K562 (cell line): ENCODE data around the gene PLEKHH3. TPM values are rescaled to one million over a fixed set of nuclear protein-coding genes. Genes with fewer than 3 reads are reported as not detected.

Experiments used
- BCOR ChIP-seq: fragments of 450-650 bp; IDR thresholded peaks from 2 replicates; pipeline ENCODE4 v1.6.1; 2016
- BHLHE40 ChIP-seq: IDR thresholded peaks from 2 replicates; pipeline ENCODE4 v1.6.1; 2011; ENCODE audit warnings: low read length, improper control_type of control experiment
- EP300 ChIP-seq: IDR thresholded peaks from 2 replicates; pipeline ENCODE4 v1.6.1; 2012; ENCODE audit warnings: low read length, improper control_type of control experiment
- FIP1L1 ChIP-seq: fragments of 200-400 bp; formaldehyde crosslinking; IDR thresholded peaks from 2 replicates; pipeline ENCODE4 v1.6.1; 2018; ENCODE audit warnings: mild to moderate bottlenecking, low read depth, low read length; ENCODE audit not compliant: poor library complexity, severe bottlenecking
- FOXJ2 ChIP-seq: fragments of 200-800 bp; sonication (Bioruptor generic); IDR thresholded peaks from 2 replicates; pipeline ENCODE4 v1.6.1; 2016; ENCODE audit warnings: missing genetic modification characterization, missing compliant biosample characterization
- GABPA ChIP-seq: fragments of 200-800 bp; sonication (Bioruptor generic); conservative IDR thresholded peaks from 2 replicates; pipeline ENCODE4 v1.6.1; 2016; ENCODE audit warnings: low read depth, missing genetic modification characterization, missing compliant biosample characterization
- HNRNPK ChIP-seq: fragments of 200-400 bp; formaldehyde crosslinking; IDR thresholded peaks from one replicate; pipeline ENCODE4 v1.6.1; 2018; ENCODE audit warnings: mild to moderate bottlenecking, low read depth, low read length; ENCODE audit not compliant: poor library complexity, severe bottlenecking
- HOXB6 ChIP-seq: fragments of 250-450 bp; sonication (Bioruptor Pico); IDR thresholded peaks from 2 replicates; pipeline ENCODE4 v1.5.1; 2022; ENCODE audit warnings: mild to moderate bottlenecking, borderline replicate concordance
- KDM4B ChIP-seq, 2 experiments: fragments of 450-650 bp in 1 of 2; sonication (generic) in 1 of 2; IDR thresholded peaks; 2 replicates each; pipeline ENCODE4 v1.6.1; 2016 to 2017; ENCODE audit warnings: borderline replicate concordance in 2 of 2, antibody characterized with exemption in 1 of 2, low read depth in 1 of 2, mild to moderate bottlenecking in 1 of 2
- NBN ChIP-seq: fragments of 450-650 bp; IDR thresholded peaks from 2 replicates; pipeline ENCODE4 v1.6.1; 2016; ENCODE audit warnings: low read depth, mild to moderate bottlenecking
- NR2C2 ChIP-seq, 2 experiments: fragments of 200-800 bp in 1 of 2; sonication (Bioruptor generic) in 1 of 2; sonication (generic) in 1 of 2; formaldehyde crosslinking in 1 of 2; IDR thresholded peaks; 2 replicates each; pipeline versions ENCODE4 v1.6.1 to v1.8.0; 2016 to 2022; ENCODE audit warnings: mild to moderate bottlenecking in 1 of 2, missing compliant biosample characterization in 1 of 2, missing genetic modification characterization in 1 of 2, missing genetic modification reagents in 1 of 2
- RAD21 ChIP-seq, 2 experiments: fragments of 250-450 bp in 1 of 2; fragments of 450-650 bp in 1 of 2; sonication (Bioruptor Pico) in 1 of 2; formaldehyde crosslinking in 1 of 2; IDR thresholded peaks in 1 of 2; conservative IDR thresholded peaks in 1 of 2; 2 replicates each; pipeline versions ENCODE4 v1.4.0 to v1.8.0; 2020 to 2022; ENCODE audit warnings: mild to moderate bottlenecking in 2 of 2, moderate library complexity in 1 of 2
- RBM34 ChIP-seq: fragments of 200-400 bp; formaldehyde crosslinking; IDR thresholded peaks from 2 replicates; pipeline ENCODE4 v1.6.1; 2018; ENCODE audit warnings: low read length, borderline replicate concordance; ENCODE audit not compliant: insufficient read depth
- SPI1 ChIP-seq: IDR thresholded peaks from 2 replicates; pipeline ENCODE4 v1.6.1; 2011; ENCODE audit warnings: low read depth, low read length, control low read depth, borderline replicate concordance
- ZC3H4 ChIP-seq: sonication (generic); formaldehyde crosslinking; IDR thresholded peaks from 2 replicates; pipeline ENCODE4 v1.9.0; 2021; ENCODE audit warnings: missing genetic modification reagents, borderline replicate concordance
- ZFX ChIP-seq: sonication (generic); formaldehyde crosslinking; IDR thresholded peaks from 2 replicates; pipeline ENCODE4 v1.8.0; 2022; ENCODE audit warnings: mild to moderate bottlenecking, missing genetic modification reagents, moderate library complexity
- ZNF239 ChIP-seq: fragments of 250-450 bp; sonication (Bioruptor Pico); IDR thresholded peaks from 2 replicates; pipeline ENCODE4 v1.4.0; 2020; ENCODE audit warnings: mild to moderate bottlenecking
- polyA plus RNA-seq, 8 experiments: library from polyadenylated mRNA; depleted of rRNA in 4 of 8; stranded (reverse) in 5 of 8; unstranded in 3 of 8; fragments of >200 nt; fragmentation: Nextera tagmentation in 2 of 8; fragmentation: Illumina TruSeq in 1 of 8; extraction: Ambion mirVana in 2 of 8; extraction: Trizol in 1 of 8; gene quantifications; 2 replicates each; pipeline versions ENCODE4 v1.2.1 to v1.2.3, GENCODE V29; 2011 to 2014; ENCODE audit warnings: inconsistent platforms in 1 of 8, missing spikeins in 1 of 8
- total RNA-seq, 7 experiments: library from RNA; depleted of rRNA in 6 of 7; stranded (reverse); fragments of >200 nt in 6 of 7; fragmentation: Illumina TruSeq in 2 of 7; extraction: Trizol in 2 of 7; gene quantifications; 2 replicates each; pipeline versions ENCODE4 v1.2.1 to v1.2.3, GENCODE V29; 2011 to 2021; ENCODE audit warnings: low replicate concordance in 1 of 7
- TF ChIP-seq, protein P1 (sequence below): fragments of 450-650 bp; IDR thresholded peaks from 2 replicates; pipeline ENCODE4 v1.6.1; 2016; ENCODE audit warnings: low read depth, mild to moderate bottlenecking, moderate library complexity
- TF ChIP-seq, protein P2 (sequence below): fragments of 250-450 bp; sonication (Bioruptor Pico); IDR thresholded peaks from 2 replicates; pipeline ENCODE4 v1.4.0; 2020; ENCODE audit warnings: mild to moderate bottlenecking, moderate library complexity, borderline replicate concordance
- TF ChIP-seq, protein P3 (sequence below), 2 experiments: fragments of 150-350 bp in 1 of 2; IDR thresholded peaks; 2 replicates each; pipeline ENCODE4 v1.6.1; 2012 to 2016; ENCODE audit warnings: low read depth in 2 of 2, low read length in 2 of 2, mild to moderate bottlenecking in 1 of 2, moderate library complexity in 1 of 2

PLEKHH3 gene
- total and polyA plus RNA-seq, 9 of the 15 experiments (the other 6 are each of a cell fraction or from before 2014, with no cell fraction given) = 0.58 to 34.5 (median 5.0) TPM

DNA sequence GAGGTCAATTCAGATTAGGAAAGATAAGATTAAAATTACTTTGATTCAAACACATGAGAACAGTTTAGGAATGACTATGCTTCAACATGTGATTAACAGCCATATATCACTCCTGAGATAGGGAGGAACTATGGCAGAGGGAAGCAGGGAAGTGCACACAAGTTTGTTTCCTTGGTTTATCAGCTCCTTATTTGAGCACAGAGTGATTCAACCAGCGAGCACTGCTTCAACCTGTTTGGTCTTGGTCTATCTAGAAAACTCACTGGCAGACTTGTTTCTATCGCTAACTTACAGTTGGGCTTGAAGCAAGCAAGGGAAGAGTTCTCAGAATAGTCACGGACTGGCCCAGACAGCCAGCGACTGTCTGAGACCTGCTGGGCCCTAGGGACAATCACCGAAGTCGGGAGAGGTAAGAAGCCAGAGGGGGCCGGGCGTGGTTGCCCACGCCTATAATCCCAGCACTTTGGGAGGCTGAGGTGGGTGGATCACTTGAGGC, 43.8 kb downstream of the PLEKHH3 start (continued):
- no peak for TF ChIP-seq FIP1L1
- 0 out of 2 replicates have a peak, but pooled peaks have one; percentile 45 for TF ChIP-seq BHLHE40
- TF ChIP-seq SPI1 = peak; percentile 85; the same call in 1 of the 2 replicates
- no peak for TF ChIP-seq KDM4B (IDR thresholded peaks at IDR 0.05; ENCODE audit: borderline replicate concordance in 2 of 2, low read depth in 1 of 2)
- TF ChIP-seq ZC3H4 (CRISPR knock-in tag) = no peak
- TF ChIP-seq BCOR = peak; percentile 69
- TF ChIP-seq, protein P1, sequence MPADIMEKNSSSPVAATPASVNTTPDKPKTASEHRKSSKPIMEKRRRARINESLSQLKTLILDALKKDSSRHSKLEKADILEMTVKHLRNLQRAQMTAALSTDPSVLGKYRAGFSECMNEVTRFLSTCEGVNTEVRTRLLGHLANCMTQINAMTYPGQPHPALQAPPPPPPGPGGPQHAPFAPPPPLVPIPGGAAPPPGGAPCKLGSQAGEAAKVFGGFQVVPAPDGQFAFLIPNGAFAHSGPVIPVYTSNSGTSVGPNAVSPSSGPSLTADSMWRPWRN = peak; percentile 23; the same call in 1 of the 2 replicates
- TF ChIP-seq RAD21 (CRISPR knock-in tag; conservative IDR thresholded peaks at IDR 0.05 in 1 of 2, IDR thresholded peaks at IDR 0.05 in 1 of 2) = peak in 1 of 2 experiments; percentile 11; a peak in 1 of 4 replicates
- peak; percentile 75; the same call in 1 of the 2 replicates for TF ChIP-seq EP300
- no peak for TF ChIP-seq ZNF239 (CRISPR knock-in tag)
- TF ChIP-seq HOXB6 (CRISPR knock-in tag) = no peak
- TF ChIP-seq, protein P2, sequence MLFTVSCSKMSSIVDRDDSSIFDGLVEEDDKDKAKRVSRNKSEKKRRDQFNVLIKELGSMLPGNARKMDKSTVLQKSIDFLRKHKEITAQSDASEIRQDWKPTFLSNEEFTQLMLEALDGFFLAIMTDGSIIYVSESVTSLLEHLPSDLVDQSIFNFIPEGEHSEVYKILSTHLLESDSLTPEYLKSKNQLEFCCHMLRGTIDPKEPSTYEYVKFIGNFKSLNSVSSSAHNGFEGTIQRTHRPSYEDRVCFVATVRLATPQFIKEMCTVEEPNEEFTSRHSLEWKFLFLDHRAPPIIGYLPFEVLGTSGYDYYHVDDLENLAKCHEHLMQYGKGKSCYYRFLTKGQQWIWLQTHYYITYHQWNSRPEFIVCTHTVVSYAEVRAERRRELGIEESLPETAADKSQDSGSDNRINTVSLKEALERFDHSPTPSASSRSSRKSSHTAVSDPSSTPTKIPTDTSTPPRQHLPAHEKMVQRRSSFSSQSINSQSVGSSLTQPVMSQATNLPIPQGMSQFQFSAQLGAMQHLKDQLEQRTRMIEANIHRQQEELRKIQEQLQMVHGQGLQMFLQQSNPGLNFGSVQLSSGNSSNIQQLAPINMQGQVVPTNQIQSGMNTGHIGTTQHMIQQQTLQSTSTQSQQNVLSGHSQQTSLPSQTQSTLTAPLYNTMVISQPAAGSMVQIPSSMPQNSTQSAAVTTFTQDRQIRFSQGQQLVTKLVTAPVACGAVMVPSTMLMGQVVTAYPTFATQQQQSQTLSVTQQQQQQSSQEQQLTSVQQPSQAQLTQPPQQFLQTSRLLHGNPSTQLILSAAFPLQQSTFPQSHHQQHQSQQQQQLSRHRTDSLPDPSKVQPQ (CRISPR knock-in tag) = no peak
- no peak for TF ChIP-seq HNRNPK
- TF ChIP-seq ZFX (CRISPR knock-in tag) = peak; percentile 48
- no peak for TF ChIP-seq RBM34
- no peak; the same call in 1 of the 2 replicates for TF ChIP-seq FOXJ2 (tag)
- TF ChIP-seq NBN = peak; percentile 60; the same call in 1 of the 2 replicates
- peak; percentile 26; the same call in 1 of the 2 replicates for TF ChIP-seq GABPA
- no peak for TF ChIP-seq NR2C2 (CRISPR knock-in tag; IDR thresholded peaks at IDR 0.05)
- peak; percentile 37; the same call in 1 of the 2 replicates for TF ChIP-seq NR2C2 (tag; IDR thresholded peaks at IDR 0.05)
- TF ChIP-seq, protein P3, sequence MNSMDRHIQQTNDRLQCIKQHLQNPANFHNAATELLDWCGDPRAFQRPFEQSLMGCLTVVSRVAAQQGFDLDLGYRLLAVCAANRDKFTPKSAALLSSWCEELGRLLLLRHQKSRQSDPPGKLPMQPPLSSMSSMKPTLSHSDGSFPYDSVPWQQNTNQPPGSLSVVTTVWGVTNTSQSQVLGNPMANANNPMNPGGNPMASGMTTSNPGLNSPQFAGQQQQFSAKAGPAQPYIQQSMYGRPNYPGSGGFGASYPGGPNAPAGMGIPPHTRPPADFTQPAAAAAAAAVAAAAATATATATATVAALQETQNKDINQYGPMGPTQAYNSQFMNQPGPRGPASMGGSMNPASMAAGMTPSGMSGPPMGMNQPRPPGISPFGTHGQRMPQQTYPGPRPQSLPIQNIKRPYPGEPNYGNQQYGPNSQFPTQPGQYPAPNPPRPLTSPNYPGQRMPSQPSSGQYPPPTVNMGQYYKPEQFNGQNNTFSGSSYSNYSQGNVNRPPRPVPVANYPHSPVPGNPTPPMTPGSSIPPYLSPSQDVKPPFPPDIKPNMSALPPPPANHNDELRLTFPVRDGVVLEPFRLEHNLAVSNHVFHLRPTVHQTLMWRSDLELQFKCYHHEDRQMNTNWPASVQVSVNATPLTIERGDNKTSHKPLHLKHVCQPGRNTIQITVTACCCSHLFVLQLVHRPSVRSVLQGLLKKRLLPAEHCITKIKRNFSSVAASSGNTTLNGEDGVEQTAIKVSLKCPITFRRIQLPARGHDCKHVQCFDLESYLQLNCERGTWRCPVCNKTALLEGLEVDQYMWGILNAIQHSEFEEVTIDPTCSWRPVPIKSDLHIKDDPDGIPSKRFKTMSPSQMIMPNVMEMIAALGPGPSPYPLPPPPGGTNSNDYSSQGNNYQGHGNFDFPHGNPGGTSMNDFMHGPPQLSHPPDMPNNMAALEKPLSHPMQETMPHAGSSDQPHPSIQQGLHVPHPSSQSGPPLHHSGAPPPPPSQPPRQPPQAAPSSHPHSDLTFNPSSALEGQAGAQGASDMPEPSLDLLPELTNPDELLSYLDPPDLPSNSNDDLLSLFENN (IDR thresholded peaks at IDR 0.05; ENCODE audit: low read depth in 2 of 2, low read length in 2 of 2) = no peak
